Measurements from ENCODE around the gene ASGR2. TPM values are rescaled to one million over a fixed set of nuclear protein-coding genes. Genes with fewer than 3 reads are reported as not detected.

ASGR2 gene
- total RNA-seq, 4 donors from 2014 or later = 0.32 TPM; not detected in 3

DNA sequence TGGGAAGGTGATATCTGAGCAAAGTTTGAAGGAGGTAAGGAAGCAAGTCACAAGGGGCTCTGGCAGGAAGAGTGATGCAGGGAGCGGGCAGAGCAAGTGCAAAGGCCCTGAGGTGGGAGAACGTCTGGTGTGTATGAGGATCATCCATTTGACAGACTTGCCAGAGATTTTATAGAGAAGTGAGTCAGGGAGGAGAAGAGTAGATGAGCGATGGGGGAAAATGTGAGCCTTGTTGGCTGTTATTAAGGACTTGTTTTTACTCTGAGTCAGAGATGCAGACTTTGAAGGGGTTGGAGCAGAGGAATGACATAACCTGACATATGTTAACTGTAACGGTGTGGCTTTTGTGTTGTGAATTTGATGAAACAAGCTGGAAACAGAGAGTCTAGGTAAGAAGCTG is 31.0 kb downstream of the ASGR2 start:
- no peaks in the 10 kb centered on the region for H3K36me3 ChIP-seq
- WGBS, 2 donors (ENCODE audit: low coverage in 1 of 2) = 63 to 76% methylated on average over 1 to 4 of the region's 4 CpGs
- DNase-seq = no peak
- H3K9me3 ChIP-seq = no peaks in the 10 kb centered on the region
- H3K4me3 ChIP-seq = no peak overlapping the region
- H3K27me3 ChIP-seq = peaks cover 19% of the 10 kb centered on the region
- no peaks in the 10 kb centered on the region for H3K4me1 ChIP-seq
- no peak overlapping the region for H3K27ac ChIP-seq
- intact Hi-C loops (cut with DNase I; ENCODE audit: low total_unique reads) (no loop called here), in situ Hi-C loops (cut with MboI; ENCODE audit: low pct_ligation_motif_present in 1 of 4, low pct_unique_long_range_greater_than_20kb in 1 of 4, low sequenced_read_pairs in 3 of 4) (no loop called here)
- TF ChIP-seq POLR2AphosphoS5 (IDR thresholded peaks at IDR 0.05) = no peak
- no peak for TF ChIP-seq POLR2A (IDR thresholded peaks at IDR 0.05)
- no peak for TF ChIP-seq EP300 (IDR thresholded peaks at IDR 0.05; ENCODE audit: low read depth)
- TF ChIP-seq, protein P1, sequence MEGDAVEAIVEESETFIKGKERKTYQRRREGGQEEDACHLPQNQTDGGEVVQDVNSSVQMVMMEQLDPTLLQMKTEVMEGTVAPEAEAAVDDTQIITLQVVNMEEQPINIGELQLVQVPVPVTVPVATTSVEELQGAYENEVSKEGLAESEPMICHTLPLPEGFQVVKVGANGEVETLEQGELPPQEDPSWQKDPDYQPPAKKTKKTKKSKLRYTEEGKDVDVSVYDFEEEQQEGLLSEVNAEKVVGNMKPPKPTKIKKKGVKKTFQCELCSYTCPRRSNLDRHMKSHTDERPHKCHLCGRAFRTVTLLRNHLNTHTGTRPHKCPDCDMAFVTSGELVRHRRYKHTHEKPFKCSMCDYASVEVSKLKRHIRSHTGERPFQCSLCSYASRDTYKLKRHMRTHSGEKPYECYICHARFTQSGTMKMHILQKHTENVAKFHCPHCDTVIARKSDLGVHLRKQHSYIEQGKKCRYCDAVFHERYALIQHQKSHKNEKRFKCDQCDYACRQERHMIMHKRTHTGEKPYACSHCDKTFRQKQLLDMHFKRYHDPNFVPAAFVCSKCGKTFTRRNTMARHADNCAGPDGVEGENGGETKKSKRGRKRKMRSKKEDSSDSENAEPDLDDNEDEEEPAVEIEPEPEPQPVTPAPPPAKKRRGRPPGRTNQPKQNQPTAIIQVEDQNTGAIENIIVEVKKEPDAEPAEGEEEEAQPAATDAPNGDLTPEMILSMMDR (IDR thresholded peaks at IDR 0.05) = no peak

DNA sequence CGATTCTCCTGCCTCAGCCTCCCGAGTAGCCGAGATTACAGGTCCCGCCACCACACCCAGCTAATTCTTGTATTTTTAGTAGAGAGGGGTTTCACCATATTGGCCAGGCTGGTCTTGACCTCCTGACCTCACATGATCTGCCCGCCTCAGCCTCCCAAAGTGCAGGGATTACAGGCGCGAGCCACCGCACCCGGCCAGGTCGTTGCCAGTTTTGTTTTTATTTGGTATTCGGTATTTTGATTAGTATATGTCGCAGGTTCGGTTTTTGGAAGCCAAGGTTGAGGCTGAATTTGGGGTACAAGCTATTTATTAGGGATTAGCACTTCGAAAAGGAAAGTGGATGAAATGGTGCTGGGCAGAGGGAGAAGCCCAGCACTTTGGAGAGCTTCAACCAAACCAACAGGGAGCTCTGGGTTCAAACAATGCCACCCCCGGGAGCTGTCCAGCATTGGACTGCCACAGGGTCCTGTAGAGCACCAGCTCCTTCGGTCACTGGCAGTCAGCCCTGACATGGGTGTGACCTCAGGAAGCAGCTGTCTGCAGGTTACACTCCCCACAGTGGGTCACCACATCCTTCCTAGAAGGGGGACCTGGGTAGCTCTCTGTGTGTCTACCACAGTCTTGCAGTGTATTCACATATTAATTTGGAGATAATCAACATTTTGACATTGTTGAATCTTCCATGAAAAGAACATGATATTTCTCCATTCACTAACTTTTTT is 33.1 kb downstream of the ASGR2 start:
- Histone ChIP-seq H3K9me3 (no peaks in the 10 kb centered on the region), H3K36me3 (no peaks in the 10 kb centered on the region), H3K4me1 (no peaks in the 10 kb centered on the region), H3K4me3 (no peak overlapping the region), H3K27ac (no peak overlapping the region), H3K27me3 (peaks cover 16% of the 10 kb centered on the region)
- 84 to 90% methylated on average over 10 to 16 of the region's 16 CpGs for WGBS, 2 donors (ENCODE audit: low coverage in 1 of 2)
- TF ChIP-seq, protein P1 (IDR thresholded peaks at IDR 0.05) = no peak
- TF ChIP-seq EP300 (IDR thresholded peaks at IDR 0.05; ENCODE audit: low read depth) (no peak), POLR2AphosphoS5 (IDR thresholded peaks at IDR 0.05) (no peak), POLR2A (IDR thresholded peaks at IDR 0.05) (no peak)
- no peak for DNase-seq
- intact Hi-C loops (cut with DNase I; ENCODE audit: low total_unique reads) = loop anchor here (1.0 kb wide), 1 partner anchor 17 kb away; no protein-coding TSS in a partner anchor
- in situ Hi-C loops (cut with MboI; ENCODE audit: low pct_ligation_motif_present in 1 of 4, low pct_unique_long_range_greater_than_20kb in 1 of 4, low sequenced_read_pairs in 3 of 4) = no loop called here

DNA sequence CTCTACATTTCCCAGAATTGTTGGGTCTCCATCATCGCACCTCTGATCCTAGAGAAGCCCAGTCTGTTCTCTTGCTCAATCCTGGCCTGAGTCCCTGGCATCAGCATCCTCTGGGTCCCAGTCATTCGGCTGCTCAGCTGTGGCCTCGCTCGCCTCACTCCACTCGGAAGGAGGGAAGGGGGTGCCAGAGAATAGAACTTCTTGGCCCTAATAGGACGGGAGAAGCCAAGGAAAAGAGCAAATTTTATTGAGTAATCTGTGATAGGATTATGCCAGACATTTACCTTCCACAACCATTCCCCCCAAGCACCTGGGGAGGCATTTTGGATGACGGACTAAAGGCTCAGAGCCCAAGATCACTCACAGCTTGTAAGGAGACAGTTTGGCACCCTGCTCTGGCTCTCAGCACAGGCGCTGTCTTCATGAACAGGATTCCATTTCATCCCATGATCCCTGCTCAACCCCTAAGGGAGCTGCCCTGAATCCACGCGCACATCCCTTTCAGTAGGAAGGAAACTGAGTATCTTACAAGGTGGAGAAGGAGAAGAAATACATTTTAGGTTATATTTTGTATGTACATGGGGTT is 34.1 kb downstream of the ASGR2 start:
- in situ Hi-C loops (cut with MboI; ENCODE audit: low pct_ligation_motif_present in 1 of 4, low pct_unique_long_range_greater_than_20kb in 1 of 4, low sequenced_read_pairs in 3 of 4) (no loop called here), intact Hi-C loops (cut with DNase I; ENCODE audit: low total_unique reads) (loop anchor here (1.0 kb wide), 1 partner anchor 18 kb away; no protein-coding TSS in a partner anchor)
- DNase-seq = no peak
- H3K4me3 ChIP-seq = no peak overlapping the region
- H3K27me3 ChIP-seq = peaks cover 7% of the 10 kb centered on the region
- no peaks in the 10 kb centered on the region for H3K9me3 ChIP-seq
- no peaks in the 10 kb centered on the region for H3K4me1 ChIP-seq
- no peaks in the 10 kb centered on the region for H3K36me3 ChIP-seq
- H3K27ac ChIP-seq = peak overlapping the region in 1 of 4 donors; percentile 21
- WGBS, 2 donors (ENCODE audit: low coverage in 1 of 2) = 74% methylated on average over 10 of the region's 10 CpGs; no CpG with 5 or more reads in 1 of the 2 donors
- TF ChIP-seq POLR2AphosphoS5 (IDR thresholded peaks at IDR 0.05) (no peak), POLR2A (IDR thresholded peaks at IDR 0.05) (no peak), EP300 (IDR thresholded peaks at IDR 0.05; ENCODE audit: low read depth) (no peak)
- TF ChIP-seq, protein P1 (IDR thresholded peaks at IDR 0.05) = no peak

DNA sequence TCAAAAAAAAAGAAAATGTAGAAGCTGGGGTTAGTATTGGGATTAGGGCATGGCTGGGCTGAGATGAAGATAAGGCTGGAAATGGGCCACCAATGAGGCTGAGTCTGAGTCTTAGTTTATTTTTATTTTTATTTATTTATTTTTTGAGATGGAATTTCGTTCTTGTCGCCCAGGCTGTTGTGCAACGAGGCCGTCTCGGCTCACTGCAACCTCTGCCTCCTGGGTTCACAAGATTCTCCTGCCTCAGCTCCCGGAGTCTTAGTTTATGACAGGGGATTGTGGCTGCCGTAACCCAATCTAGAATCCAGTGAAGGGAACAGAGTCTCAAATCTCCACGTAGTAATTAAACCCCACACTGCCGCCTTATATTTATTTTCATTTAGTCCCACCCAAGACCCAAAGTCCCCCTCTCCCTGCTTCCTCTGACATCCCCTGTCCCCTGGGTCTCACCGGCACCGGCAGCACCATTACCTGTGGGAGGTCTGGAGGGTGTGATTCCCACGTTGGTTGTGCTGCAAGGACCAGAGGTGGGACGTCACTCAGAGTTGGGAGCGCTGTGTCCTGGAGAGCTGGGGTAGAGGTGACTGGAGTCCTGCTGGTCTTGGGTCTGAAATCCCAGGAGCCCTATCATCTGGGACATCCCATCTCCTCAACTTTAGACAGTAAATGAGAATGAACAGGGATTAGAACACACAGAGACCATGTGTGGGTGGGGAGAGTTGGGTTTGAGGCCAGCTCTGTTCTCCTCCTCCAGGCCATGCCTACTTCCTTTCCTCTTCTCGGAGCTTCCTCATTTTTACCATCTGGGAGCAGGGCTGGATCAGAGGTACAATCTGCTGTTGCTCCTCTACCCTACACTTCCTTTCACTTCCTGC is 34.8 kb downstream of the ASGR2 start, which contains the start of gene CLEC10A:
Gene CLEC10A, minus strand, starts transcription at position 671 of the 875 bp plus-strand sequence. CDS start 1,439 bp downstream, outside the sequence.
- intact Hi-C loops (cut with DNase I; ENCODE audit: low total_unique reads) = no loop called here

More for the DNA sequence above, 34.8 kb downstream of the ASGR2 start, which contains the start of gene CLEC10A:
- WGBS, 2 donors (ENCODE audit: low coverage in 1 of 2) = 70 to 71% methylated on average over 10 to 15 of the region's 15 CpGs
- no peak for DNase-seq
- in situ Hi-C loops (cut with MboI; ENCODE audit: low pct_ligation_motif_present in 1 of 4, low pct_unique_long_range_greater_than_20kb in 1 of 4, low sequenced_read_pairs in 3 of 4) = no loop called here
- H3K36me3 ChIP-seq = no peaks in the 10 kb centered on the region
- H3K9me3 ChIP-seq = no peaks in the 10 kb centered on the region
- H3K4me3 ChIP-seq = no peak within 1 kb of the TSS
- peak within 1 kb of the TSS in 3 of 4 donors; percentile 18 to 43 (median 21) for H3K27ac ChIP-seq
- H3K4me1 ChIP-seq = no peaks in the 10 kb centered on the region
- TF ChIP-seq, protein P1 (IDR thresholded peaks at IDR 0.05) = no peak
- TF ChIP-seq POLR2A (IDR thresholded peaks at IDR 0.05) = no peak
- peaks cover 1% of the 10 kb centered on the region for H3K27me3 ChIP-seq

Measured in transverse colon (tissue), 4 donors.